Measurements from ENCODE around the gene TEAD3.
"Not testable (repeated sequence)": the region's sequence is repeated elsewhere in the genome, so short reads cannot be mapped to it uniquely, and the experiment has no call there.

Gene TEAD3

DNA sequence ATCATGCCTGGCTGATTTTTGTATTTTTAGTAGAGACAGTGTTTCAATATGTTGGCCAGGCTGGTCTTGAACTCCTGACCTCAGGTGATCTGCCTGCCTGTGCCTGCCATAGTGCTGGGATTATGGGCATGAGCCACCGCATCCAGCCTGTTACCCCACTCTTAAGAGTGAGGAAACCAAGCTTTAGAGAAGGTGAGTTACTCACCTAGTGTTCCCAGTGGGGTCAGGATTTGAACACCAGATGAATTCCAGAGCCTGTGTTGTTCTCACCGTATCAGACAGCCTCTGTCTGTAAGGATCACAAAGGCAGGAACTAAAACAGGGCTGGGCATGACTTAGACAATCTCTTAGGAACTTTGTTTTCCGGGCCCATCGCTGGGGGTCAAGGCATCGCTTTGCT is 54.2 kb downstream of the TEAD3 start:
- DNase-seq (no peak), ATAC-seq (no peak)
- Mint-ChIP-seq H3K4me1 (no peaks in the 10 kb centered on the region), H3K9me3 (no peaks in the 10 kb centered on the region), H3K27me3 (no peaks in the 10 kb centered on the region), H3K36me3 (ENCODE audit: low read depth) (no peaks in the 10 kb centered on the region), H3K4me3 (no peak overlapping the region), H3K27ac (no peak overlapping the region)

DNA sequence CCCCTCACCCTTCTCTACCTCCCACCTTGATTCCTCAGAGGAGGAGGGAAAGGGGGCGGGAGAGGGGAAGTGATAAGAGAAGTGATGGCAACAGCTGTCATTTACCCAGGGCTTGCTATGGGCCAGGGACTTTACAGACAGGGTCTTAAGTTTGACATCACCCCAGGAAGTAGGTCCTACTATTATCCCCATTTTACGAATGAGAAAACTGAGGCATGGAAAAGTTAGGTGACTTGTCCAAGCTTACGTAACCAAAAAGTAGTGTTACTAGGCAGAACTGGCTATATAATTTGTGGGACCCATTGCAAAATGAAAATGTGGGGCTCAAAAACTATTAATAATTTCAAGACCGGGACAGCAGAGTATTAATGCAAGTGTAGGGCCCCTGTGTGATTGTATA is 55.2 kb downstream of the TEAD3 start:
- DNase-seq (no peak), ATAC-seq (no peak)
- Mint-ChIP-seq H3K4me1 (no peaks in the 10 kb centered on the region), H3K4me3 (no peak overlapping the region), H3K27me3 (no peaks in the 10 kb centered on the region), H3K9me3 (no peaks in the 10 kb centered on the region), H3K36me3 (ENCODE audit: low read depth) (no peaks in the 10 kb centered on the region), H3K27ac (no peak overlapping the region)

DNA sequence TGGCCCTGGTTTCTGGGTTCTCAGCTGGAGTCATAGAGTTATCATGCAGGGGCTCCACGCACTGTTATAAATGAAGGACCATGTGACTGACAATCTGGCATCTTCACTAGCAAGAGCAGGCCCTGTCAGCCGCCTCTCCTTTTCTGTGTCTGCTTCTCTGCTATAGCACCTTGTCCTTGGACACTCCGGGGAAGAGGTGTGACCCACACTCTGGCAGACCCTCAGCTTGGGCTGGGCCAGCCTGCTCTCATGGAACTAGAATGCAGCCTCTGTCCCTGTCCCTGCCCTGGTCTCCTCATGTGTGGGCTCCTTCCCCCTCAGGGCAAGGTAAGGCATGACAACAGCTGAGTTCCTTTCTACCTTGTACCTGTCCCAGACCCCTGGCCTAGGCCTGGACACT is 55.7 kb downstream of the TEAD3 start:
- DNase-seq (no peak), ATAC-seq (no peak)
- no peaks in the 10 kb centered on the region for H3K9me3 Mint-ChIP-seq
- H3K27me3 Mint-ChIP-seq, result no peaks in the 10 kb centered on the region
- no peaks in the 10 kb centered on the region for H3K36me3 Mint-ChIP-seq (ENCODE audit: low read depth)
- H3K4me1 Mint-ChIP-seq, result no peaks in the 10 kb centered on the region
- H3K27ac Mint-ChIP-seq, result no peak overlapping the region
- no peak overlapping the region for H3K4me3 Mint-ChIP-seq

DNA sequence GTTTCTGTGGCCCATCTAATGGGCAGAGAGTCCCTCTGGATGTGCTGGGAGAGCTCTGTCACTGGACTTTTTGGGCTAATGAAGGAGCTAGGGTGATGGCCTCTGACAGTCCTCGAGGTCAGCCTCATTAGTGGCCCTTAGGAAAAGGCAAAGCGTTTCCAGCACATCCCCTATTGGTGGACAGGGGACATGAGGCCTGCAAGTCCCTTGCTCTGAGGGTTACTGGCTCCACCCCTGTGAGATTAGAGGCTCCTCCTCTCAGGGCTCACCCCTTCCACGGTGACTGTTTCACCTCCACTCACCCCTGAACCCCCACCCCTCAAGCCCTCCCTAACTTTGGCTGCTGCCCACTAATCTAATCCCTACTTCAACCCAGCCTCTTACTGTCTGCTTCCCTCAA is 57.6 kb downstream of the TEAD3 start:
- H3K9me3 Mint-ChIP-seq, result no peaks in the 10 kb centered on the region
- no peaks in the 10 kb centered on the region for H3K36me3 Mint-ChIP-seq (ENCODE audit: low read depth)
- DNase-seq (no peak), ATAC-seq (no peak)
- no peak overlapping the region for H3K4me3 Mint-ChIP-seq
- H3K27me3 Mint-ChIP-seq, result no peaks in the 10 kb centered on the region
- H3K27ac Mint-ChIP-seq, result no peak overlapping the region
- H3K4me1 Mint-ChIP-seq, result no peaks in the 10 kb centered on the region

DNA sequence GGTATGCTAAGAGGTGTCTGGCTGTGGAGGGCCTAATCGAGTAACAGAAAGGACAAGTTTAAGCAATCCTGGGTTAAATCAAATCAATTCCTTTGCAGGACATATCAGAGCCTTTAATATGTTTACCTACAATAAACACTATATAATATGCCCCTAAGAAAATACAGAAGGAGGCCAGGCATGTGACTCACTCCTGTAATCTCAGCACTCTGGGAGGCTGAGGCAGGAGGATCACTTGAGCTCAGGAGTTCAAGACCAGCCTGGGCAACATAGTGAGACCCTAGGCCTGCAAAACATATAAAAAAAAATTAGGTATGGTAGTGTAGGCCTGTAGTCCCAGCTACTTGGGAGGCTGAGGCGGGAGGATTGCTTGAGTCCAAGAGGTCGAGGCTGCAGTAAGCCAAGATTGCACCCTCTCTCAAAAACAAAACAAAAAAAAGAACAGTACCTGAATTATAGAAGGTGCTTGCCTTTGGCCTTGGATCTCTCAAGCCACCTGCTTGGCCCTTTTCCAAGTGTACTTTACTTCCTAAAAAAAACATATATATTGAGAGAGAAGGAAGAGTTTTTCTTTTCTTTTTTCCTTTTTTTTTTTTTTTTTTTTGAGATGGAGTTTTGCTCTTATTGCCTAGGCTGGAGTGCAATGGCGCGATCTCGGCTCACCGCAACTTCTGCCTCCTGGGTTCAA is 58.4 kb downstream of the TEAD3 start:
- H3K27ac Mint-ChIP-seq; H3K4me1 Mint-ChIP-seq; H3K9me3 Mint-ChIP-seq; H3K4me3 Mint-ChIP-seq; H3K36me3 Mint-ChIP-seq (ENCODE audit: low read depth); H3K27me3 Mint-ChIP-seq; ATAC-seq; DNase-seq: not testable (repeated sequence)

DNA sequence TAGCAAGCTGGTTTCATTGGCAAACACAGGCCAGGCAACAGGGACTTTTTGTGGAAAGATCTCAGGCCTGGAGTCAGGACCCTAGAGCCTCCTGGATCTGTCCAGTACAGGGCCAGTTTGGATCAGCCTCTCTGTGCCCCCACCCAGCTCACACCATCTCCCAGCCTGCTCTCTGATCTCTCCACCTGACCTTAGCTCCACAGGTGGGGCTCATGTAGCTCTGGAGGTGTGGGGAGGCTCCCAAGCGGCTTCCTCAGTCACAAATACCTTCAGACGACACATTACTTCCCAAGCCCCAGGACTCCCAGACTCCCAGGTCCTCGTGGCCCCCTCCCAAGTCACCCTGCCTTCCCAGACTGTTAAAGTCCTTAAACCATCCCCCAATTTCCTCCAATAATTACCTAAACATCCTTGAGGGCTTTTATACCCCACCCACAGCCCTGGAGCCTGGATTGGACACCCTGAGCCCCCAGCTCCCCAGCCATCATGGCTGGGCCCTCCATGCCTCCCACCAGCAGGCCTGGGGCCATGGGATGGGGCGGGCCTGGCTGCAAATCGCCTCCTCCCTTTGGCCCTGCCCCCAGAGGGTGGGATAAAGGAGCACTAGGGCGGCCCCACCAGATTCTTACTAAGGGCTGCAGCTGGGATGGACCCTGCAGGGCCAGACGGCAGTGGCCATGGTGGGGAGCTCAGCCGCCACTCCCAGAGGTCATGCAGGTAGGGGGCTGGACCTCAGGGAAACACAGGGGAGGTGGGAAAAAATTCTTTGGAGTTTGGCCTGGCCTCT is 60.6 kb downstream of the TEAD3 start:
- no peak for DNase-seq
- H3K36me3 Mint-ChIP-seq (ENCODE audit: low read depth), result no peaks in the 10 kb centered on the region
- no peak overlapping the region for H3K27ac Mint-ChIP-seq
- H3K27me3 Mint-ChIP-seq, result no peaks in the 10 kb centered on the region
- no peaks in the 10 kb centered on the region for H3K4me1 Mint-ChIP-seq
- H3K9me3 Mint-ChIP-seq, result no peaks in the 10 kb centered on the region
- no peak overlapping the region for H3K4me3 Mint-ChIP-seq
- no peak for ATAC-seq

DNA sequence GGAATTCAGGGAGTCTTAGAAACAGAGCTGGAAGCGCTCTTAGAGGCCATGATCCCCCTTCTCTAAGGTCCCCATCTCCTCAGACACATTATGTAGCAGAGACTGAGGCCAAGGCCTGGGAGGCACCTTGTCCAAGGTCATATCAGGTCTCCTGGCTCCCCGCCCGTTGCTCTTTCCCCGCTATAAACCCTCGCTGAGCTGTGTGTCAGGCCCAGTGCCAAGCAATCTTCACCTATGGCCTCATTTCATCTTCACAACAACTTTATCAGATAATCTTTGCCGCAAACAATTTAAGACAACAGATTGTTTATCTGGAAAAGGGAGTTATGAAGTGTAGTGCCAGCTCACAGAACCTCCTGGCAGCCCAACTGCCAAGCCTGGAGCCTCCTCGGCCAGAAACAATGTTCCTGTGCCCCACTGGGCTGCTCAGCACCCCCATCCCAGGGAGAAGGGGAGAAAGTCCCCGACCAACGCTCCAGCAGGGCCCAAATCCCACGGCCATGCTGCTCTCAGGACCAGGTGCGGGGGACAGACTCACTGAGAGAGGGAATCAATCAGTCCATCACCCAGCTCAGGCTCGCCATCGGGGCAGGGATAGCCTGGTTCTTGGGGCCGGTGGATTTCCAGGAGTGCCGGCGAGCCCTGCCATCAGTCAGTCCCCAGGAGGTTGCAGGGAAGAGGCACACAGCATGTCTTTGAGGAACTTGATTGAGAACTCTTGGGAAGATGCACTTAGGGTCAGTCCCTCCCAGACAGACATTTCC is 61.6 kb downstream of the TEAD3 start:
- Mint-ChIP-seq H3K27me3 (no peaks in the 10 kb centered on the region), H3K4me1 (no peaks in the 10 kb centered on the region), H3K4me3 (no peak overlapping the region), H3K9me3 (peaks cover 2% of the 10 kb centered on the region), H3K27ac (no peak overlapping the region), H3K36me3 (ENCODE audit: low read depth) (no peaks in the 10 kb centered on the region)
- ATAC-seq, result no peak
- DNase-seq, result no peak

DNA sequence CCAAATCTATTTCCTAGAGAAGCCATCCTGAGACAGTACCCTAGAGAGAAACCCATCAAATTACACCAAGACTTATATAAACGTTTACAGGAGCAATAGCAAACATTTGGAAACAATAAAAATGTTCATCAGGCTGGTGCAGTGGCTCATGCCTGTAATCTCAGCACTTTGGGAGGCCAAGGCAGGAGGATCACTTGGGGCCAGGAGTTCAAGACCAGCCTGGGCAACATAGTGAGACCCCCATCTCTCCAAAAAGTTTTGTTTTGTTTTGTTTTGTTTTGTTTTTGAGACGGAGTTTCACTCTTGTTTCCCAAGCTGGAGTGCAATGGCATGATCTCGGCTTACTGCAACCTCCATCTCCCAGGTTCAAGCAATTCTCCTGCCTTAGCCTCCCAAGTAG is 64.2 kb downstream of the TEAD3 start:
- peaks cover 18% of the 10 kb centered on the region for H3K36me3 Mint-ChIP-seq (ENCODE audit: low read depth)

DNA sequence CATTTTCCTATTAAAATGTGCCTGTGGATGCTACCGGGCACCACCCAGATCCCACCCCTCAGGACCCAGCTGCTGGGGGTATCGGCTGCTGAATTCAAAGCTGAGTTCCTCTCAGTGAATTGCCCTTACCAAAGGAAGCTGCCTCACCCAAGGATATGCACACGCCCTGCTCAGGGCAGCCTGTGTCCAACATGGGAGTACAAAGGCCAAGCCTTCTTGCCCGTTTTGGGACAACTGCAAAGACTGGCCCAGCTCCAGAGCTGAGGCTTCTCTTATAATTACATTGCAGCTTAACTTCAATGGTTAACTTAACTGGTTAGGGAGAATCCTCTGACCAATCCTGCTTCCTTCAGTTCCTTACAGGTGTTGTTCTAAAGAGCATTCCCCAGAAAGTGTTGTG is 64.6 kb downstream of the TEAD3 start:
- Mint-ChIP-seq H3K4me3 (no peak overlapping the region), H3K9me3 (peaks cover 21% of the 10 kb centered on the region), H3K36me3 (ENCODE audit: low read depth) (peaks cover 18% of the 10 kb centered on the region), H3K4me1 (no peaks in the 10 kb centered on the region), H3K27ac (no peak overlapping the region), H3K27me3 (no peaks in the 10 kb centered on the region)
- no peak for DNase-seq
- no peak for ATAC-seq

More for the DNA sequence above, 64.2 kb downstream of the TEAD3 start:
- H3K4me3 Mint-ChIP-seq, H3K27me3 Mint-ChIP-seq, H3K27ac Mint-ChIP-seq, ATAC-seq, DNase-seq, H3K4me1 Mint-ChIP-seq: not testable (repeated sequence)
- peaks cover 21% of the 10 kb centered on the region for H3K9me3 Mint-ChIP-seq

DNA sequence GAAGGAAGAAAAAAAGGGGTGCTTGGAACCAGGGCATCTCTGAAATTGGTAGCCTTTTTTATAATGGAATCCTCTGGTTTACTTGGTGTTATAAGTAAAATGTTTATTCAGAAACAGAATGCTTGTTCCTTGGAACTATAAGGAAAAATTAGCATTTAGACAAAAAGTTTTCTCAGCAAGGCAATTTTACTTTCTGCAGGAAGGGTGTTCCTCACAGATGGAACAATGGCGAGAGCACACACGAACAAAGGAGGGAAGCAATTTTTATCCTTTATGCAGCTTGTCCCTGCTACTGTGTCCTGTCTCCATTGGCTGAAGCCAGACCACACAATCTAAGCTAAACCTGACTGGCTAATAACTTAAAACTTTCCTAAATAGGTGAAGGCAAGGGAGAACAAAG is 67.4 kb downstream of the TEAD3 start:
- Mint-ChIP-seq H3K4me1 (no peaks in the 10 kb centered on the region), H3K27me3 (no peaks in the 10 kb centered on the region), H3K4me3 (no peak overlapping the region), H3K9me3 (peaks cover 21% of the 10 kb centered on the region), H3K27ac (no peak overlapping the region), H3K36me3 (ENCODE audit: low read depth) (peaks cover 29% of the 10 kb centered on the region)
- DNase-seq, result no peak
- no peak for ATAC-seq

DNA sequence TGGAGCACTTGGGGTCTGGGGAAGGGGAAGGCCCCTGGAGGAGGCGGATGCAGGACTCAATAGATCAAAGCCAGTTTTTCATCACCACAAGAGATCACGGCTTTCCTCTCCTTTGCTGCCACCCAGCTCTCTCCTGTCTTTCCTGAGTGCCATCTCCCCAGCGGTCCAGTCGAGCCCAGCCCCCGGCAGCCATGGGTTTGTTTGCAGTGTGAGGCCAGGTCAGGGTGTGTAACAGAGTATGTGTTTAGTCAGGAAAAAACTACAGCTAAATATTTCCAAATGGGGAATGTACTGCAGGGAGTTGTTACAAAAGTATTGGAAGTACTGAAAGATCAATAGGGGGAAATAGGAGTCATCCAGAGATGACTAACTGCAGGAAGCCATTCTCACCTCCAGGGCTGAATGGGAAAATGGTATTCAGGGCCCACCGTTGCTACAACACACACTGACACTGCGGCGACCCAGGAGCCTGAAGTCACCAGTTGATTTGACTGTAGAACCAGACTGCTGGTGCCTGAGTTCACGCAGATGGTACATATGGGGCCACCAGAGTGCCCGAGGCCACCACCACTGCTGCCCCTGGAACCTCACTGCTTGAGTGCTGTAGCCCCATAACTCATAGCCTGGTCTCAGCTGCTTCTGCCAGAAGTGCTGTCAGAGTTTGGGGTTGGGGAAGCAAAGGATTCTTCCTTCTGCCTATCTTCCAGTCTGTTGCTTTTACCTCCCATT is 68.3 kb downstream of the TEAD3 start:
- peaks cover 21% of the 10 kb centered on the region for H3K9me3 Mint-ChIP-seq
- H3K4me1 Mint-ChIP-seq, result no peaks in the 10 kb centered on the region

DNA sequence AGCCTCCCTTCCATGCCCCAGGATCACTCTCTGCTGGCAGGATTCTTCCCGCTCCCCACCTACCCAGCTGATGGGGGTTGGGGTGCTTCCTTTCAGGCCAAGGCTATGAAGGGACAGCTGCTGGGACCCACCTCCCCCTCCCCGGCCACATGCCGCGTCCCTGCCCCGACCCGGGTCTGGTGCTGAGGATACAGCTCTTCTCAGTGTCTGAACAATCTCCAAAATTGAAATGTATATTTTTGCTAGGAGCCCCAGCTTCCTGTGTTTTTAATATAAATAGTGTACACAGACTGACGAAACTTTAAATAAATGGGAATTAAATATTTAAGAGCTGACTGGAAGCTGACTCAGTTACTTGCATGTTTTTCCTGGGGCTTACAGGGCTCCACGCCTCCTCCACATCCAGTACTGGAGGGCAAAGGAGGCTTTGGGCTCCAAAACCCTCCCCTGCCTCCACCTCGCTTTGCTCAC is 69.0 kb downstream of the TEAD3 start:
- Mint-ChIP-seq H3K4me1 (no peaks in the 10 kb centered on the region), H3K9me3 (peaks cover 21% of the 10 kb centered on the region), H3K27me3 (no peaks in the 10 kb centered on the region), H3K36me3 (ENCODE audit: low read depth) (peaks cover 30% of the 10 kb centered on the region), H3K27ac (no peak overlapping the region), H3K4me3 (no peak overlapping the region)
- DNase-seq (no peak), ATAC-seq (no peak)

More for the DNA sequence above, 68.3 kb downstream of the TEAD3 start:
- no peak overlapping the region for H3K27ac Mint-ChIP-seq
- H3K4me3 Mint-ChIP-seq, result no peak overlapping the region
- H3K36me3 Mint-ChIP-seq (ENCODE audit: low read depth), result peaks cover 30% of the 10 kb centered on the region
- DNase-seq (no peak), ATAC-seq (no peak)
- no peaks in the 10 kb centered on the region for H3K27me3 Mint-ChIP-seq

DNA sequence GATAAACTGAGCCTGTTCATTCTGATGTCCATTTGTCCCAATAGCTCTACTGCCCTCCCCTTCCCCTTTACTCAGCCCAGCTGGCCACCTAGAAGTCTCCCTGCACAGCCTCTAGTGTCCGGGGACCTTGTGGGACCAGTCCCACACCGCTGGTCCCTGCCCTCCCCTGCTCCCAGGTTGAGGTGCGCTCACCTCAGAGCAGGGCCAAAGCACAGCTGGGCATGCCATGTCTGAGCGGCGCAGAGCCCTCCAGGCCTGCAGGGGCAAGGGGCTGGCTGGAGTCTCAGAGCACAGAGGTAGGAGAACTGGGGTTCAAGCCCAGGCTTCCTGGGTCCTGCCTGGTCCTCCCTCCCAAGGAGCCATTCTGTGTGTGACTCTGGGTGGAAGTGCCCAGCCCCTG is 69.4 kb downstream of the TEAD3 start:
- Mint-ChIP-seq H3K4me3 (no peak overlapping the region), H3K9me3 (peaks cover 21% of the 10 kb centered on the region), H3K27ac (no peak overlapping the region), H3K36me3 (ENCODE audit: low read depth) (peaks cover 30% of the 10 kb centered on the region), H3K4me1 (no peaks in the 10 kb centered on the region), H3K27me3 (no peaks in the 10 kb centered on the region)
- ATAC-seq (no peak), DNase-seq (no peak)

DNA sequence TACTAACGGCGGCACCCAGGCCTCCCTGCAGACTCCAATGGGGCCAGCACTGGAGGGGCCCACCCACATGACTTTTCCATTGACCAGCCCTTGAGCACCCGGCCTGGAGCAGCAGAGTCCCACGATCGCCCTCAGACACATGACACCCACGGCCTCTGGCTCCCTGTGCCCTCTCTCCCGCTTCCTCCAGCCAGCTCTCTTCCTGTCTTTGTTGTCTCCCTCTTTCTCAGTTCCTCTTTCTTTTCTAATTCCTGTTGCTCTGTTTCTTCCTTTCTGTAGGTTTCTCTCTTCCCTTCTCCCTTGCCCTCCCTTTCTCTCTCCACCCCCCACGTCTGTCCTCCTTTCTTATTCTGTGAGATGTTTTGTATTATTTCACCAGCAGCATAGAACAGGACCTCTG is 70.8 kb downstream of the TEAD3 start:
- Mint-ChIP-seq H3K4me1 (no peaks in the 10 kb centered on the region), H3K9me3 (peaks cover 21% of the 10 kb centered on the region), H3K4me3 (no peak overlapping the region), H3K27me3 (no peaks in the 10 kb centered on the region), H3K27ac (no peak overlapping the region), H3K36me3 (ENCODE audit: low read depth) (peaks cover 33% of the 10 kb centered on the region)
- DNase-seq (no peak), ATAC-seq (no peak)
